DND-41 (cell line): ENCODE data around the gene MICAL2.

Experiments
- CTCF ChIP-seq: IDR thresholded peaks from 2 replicates; pipeline ENCODE4 v1.5.1; 2012; ENCODE audit warnings: borderline replicate concordance, low read length, moderate library complexity, mild to moderate bottlenecking; ENCODE audit not compliant: poor library complexity, severe bottlenecking; ENCODE audit errors: extremely low read depth
- EZH2 ChIP-seq: IDR thresholded peaks from 3 replicates; pipeline ENCODE4 v1.6.1; 2012; ENCODE audit warnings: borderline replicate concordance, low read depth, mild to moderate bottlenecking, moderate library complexity, low read length, inconsistent platforms; ENCODE audit not compliant: severe bottlenecking

- TF ChIP-seq CTCF (no peak), EZH2 (no peak)
Measured at GRCh38 chr11:12279672-12280108, 169.3 kb downstream of the MICAL2 start.
